GM12874 (cell line): Measurements from ENCODE around the gene PLCH2.

Source experiments
- TF ChIP-seq, protein P1 (sequence below): IDR thresholded peaks from 2 replicates; pipeline ENCODE4 v1.5.1; 2011; ENCODE audit warnings: low read depth, mild to moderate bottlenecking, control low read depth, low read length, moderate library complexity; ENCODE audit not compliant: insufficient read depth

Gene PLCH2

GRCh38 chr1:2545754-2546514 lies 69.8 kb downstream of the PLCH2 start:
- TF ChIP-seq, protein P1, sequence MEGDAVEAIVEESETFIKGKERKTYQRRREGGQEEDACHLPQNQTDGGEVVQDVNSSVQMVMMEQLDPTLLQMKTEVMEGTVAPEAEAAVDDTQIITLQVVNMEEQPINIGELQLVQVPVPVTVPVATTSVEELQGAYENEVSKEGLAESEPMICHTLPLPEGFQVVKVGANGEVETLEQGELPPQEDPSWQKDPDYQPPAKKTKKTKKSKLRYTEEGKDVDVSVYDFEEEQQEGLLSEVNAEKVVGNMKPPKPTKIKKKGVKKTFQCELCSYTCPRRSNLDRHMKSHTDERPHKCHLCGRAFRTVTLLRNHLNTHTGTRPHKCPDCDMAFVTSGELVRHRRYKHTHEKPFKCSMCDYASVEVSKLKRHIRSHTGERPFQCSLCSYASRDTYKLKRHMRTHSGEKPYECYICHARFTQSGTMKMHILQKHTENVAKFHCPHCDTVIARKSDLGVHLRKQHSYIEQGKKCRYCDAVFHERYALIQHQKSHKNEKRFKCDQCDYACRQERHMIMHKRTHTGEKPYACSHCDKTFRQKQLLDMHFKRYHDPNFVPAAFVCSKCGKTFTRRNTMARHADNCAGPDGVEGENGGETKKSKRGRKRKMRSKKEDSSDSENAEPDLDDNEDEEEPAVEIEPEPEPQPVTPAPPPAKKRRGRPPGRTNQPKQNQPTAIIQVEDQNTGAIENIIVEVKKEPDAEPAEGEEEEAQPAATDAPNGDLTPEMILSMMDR: no peak

DNA sequence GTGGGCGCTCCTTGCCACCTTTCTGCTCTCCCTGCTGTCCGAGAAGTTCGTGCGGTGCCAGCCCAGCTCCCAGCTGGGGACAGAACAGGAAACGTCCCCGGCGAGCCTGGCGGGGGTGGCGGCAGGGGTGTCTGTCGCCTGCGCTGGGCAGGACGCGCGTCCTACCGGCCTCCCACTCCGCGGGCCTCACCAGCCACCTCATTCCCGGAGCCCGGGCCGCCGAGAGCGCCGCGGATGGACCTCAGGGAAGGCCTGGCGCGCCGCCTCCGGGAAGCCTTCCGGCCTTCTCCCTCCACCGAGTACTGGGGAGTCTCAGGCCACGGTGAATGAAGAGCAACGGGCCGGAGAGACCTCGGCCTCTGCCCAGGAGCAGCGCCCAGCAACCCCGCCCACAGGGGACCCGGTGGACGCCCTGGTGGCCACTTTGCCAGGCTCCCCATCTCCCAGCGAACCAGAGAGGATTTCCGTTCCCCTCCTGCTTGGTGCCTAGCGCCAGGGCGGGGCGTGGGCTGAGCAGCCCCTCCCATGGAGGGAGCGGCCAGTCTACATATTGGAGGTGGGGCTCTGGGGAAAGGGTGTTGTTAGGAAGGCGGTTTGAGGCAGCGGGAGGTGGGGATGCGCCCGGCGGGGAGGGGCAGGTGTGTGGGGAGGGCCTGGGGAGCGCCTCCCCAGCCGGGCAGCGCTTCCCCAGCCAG lies 70.6 kb downstream of the PLCH2 start:
- TF ChIP-seq, protein P1: no peak

DNA sequence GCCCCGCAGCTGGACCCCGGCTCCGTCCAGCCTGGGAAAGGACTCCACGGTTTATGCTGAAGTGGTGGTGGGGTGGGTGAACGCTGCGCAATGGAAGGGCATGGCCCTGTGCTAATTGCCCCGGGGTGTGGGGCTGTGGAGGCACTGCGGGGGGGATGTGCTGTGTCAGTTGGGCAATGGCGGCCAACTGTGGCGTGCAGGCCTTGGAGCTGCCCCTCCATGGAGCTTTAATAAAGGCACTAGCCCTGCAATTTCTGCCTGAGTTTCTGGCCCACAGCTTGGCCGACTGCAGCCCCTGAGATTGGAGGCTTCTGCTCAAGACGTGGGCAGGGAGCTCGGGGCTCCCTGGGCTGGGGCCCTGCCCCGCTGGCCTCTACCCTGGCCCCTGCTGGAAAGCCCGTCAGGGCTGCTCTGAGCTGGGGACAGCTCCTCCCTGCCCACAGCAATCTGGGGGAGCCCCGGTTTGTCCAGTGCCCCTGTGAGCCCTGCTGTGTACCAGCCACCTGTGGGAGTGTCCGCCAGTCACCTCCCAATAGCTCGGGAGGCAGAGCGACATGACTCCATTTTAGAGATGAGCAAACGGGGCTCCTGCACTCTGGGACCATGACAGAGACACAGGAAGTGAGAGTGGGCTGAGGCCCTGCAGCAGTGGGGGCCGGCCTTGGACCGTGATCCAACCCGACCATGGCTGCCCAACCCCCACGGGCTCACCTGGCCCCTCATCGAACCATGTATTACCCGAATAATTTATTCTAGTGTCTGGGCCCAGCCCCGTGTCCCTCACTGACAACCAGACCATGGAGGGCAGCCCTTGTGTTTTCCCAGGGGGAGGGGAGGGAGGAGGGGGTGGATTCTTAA lies 71.3 kb downstream of the PLCH2 start:
- TF ChIP-seq, protein P1: no peak

DNA sequence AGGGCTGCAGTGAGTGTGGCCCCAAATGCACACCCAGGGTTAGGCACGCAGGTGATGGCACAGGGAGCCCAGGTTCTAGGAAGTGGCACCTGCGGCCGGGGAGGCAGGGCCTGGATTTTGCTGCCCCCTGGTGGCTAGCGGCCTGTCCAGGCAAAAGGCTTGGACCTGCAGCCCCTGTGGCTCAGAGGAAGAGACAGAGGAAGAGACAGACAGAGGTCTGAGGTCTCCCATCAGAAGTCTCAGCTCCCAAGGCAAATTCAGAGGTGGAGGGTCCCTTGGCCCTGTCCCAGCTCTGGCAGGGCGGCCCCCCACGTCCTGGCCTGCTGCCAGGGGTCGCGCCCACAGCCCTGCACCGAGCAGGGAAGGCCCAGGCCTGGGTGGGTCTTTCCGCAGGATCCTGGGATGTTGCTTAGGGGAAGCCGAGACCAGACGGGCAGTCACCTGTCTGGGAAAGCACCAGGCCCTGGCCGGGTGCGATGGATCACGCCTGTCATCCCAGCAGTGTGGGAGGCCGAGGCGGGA lies 72.0 kb downstream of the PLCH2 start:
- TF ChIP-seq, protein P1: peak; percentile 93

DNA sequence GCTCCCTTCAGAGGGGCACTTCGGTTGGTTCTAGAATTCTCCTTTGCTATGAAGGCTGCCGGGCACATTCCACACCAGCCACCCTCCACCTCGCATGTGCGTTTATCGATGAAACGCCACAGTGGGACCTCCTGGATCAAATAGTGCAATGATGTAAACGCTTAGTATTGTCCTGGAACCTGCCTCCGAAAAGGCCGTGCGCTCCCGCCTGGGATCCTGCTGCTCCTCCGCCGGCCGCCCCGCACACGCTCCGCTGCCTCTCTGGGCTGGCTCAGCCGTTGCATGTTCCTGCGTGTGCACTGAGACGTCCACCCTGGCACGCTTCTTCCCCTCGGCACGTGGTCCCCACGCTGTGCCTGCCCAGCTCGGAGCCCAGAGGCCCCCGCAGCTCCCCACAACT lies 76.1 kb downstream of the PLCH2 start:
- TF ChIP-seq, protein P1: no peak

DNA sequence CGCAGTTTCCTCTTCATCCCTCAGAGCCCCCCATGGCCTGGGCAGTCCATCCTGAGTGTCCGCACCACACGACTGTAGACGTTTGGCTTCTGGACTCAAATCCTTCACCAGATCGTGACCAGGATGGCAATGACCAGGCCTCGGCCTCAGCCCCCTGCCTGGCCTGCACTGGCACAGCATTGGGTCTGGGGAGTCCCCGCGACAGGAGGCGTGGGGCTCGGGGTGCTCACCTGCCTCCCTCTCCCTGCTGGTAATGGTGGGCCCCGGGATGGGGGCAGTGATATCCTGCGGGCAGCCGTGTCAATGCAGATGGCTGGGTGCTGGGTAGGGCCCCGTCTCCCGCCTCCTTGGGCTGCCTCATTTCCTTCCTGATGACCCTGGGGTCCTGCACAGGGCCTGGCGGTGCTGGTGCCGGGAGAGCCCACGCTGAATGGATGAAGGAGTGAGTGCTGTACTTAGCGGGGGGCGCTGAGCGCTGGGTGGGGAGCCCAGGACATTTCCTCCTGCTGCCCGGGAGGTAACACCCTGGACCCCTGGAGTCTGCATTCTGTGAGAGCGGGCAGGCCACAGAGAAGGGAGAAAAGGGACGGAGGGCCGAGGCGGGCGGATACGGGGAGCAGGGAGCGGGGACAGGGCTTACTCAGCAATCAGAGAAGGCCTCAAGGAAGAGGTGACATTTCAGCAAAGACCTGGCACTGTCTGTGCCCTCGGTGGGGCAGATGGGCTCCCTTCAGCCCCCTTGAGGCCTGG lies 78.0 kb downstream of the PLCH2 start:
- TF ChIP-seq, protein P1: no peak
